Ishikawa (cell line): ENCODE data around the gene RAB11B.

Experiments
- EGR1 ChIP-seq: IDR thresholded peaks from 2 replicates; pipeline ENCODE4 v1.6.1; 2012
- RAD21 ChIP-seq: IDR thresholded peaks from 2 replicates; pipeline ENCODE4 v1.6.1; 2012; ENCODE audit warnings: low read depth
- REST ChIP-seq: IDR thresholded peaks from 2 replicates; pipeline ENCODE4 v1.6.1; 2012; ENCODE audit warnings: low read depth, mild to moderate bottlenecking
- TAF1 ChIP-seq: IDR thresholded peaks from 2 replicates; pipeline ENCODE4 v1.6.1; 2012; ENCODE audit warnings: low read depth, mild to moderate bottlenecking
- YY1 ChIP-seq: IDR thresholded peaks from 2 replicates; pipeline ENCODE4 v1.6.1; 2012; ENCODE audit warnings: low read depth

DNA sequence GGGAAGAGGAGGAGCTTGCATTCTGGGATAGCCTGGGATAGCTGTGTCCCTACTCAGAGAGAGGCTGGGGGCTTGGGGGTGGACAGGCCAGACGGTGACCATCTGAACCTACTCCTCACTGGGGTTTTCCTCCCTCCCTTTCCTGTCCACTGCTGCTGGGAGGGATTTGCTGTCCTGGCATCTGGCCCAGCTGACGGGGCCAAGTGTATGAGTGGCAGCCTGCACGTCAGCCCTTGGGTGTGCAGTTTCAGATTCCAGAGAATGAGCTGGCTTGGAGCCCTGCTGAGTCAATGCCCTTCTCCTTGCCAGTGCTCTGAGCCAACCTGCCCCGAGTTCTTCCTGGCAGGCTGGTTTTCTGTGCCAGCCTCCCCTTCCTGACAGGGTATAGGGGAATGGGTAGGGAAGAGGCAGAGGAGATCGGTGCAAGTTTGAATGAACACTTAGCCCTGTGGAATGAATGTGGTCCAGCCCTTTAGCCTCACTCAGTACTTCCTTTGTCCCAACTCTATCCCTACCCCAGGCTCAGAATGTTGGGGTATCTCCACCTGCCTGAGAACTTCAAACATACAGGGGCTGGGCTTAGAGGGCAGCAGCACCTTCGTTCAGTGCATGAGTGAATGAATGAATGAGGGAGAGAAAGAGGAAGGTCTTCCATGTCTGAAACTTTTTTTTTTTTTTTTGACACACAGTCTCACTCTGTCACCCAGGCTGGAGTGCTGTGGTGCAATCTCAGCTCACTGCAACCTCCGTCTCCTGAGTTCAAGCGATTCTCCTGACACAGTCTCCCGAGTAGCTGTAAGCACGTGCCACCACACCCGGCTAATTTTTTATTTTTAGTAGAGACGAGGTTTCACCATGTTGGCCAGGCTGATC is 28.0 kb upstream of the RAB11B start:
- TF ChIP-seq REST (no peak), RAD21 (0 out of 2 replicates have a peak, but pooled peaks have one; percentile 19), EGR1 (no peak), YY1 (peak; percentile 56; the same call in 1 of the 2 replicates), TAF1 (no peak)
